ENCODE data around the gene PDXK. TPM values are rescaled to one million over a fixed set of nuclear protein-coding genes. Genes with fewer than 3 reads are reported as not detected.
A peak's percentile ranks its signal among the peaks of the same experiment; 100 is the strongest.

Gene PDXK
- total and polyA plus RNA-seq, 2 of the 13 experiments (the other 11 are each of a cell fraction or from before 2014, with no cell fraction given): 114 to 184 TPM

GRCh38 chr21:43771199-43771675, 52.3 kb downstream of the PDXK start:
- H3K79me2 ChIP-seq (ENCODE audit: insufficient read depth, low read length): peaks cover 12% of the 10 kb centered on the region
- H3K36me3 ChIP-seq (replicated peaks in 1 of 2; ENCODE audit: control insufficient read depth in 1 of 2, insufficient read depth in 2 of 2, low read length in 2 of 2): peaks cover 3 to 13% of the 10 kb centered on the region in 2 experiments; a peak in 3 of 5 replicates
- no peak overlapping the region for H3K4me2 ChIP-seq (ENCODE audit: low read depth, low read length)
- CTCF ChIA-PET (ENCODE audit: low intra/inter-chr PET ratio, low total read pairs): no interaction called here
- H4K20me1 ChIP-seq (ENCODE audit: insufficient read depth, low read length): no peaks in the 10 kb centered on the region
- no peaks in the 10 kb centered on the region for H3K27me3 ChIP-seq (ENCODE audit: control insufficient read depth in 1 of 2, insufficient read depth in 2 of 2, low read length in 2 of 2)
- intact Hi-C loops (cut with micrococcal nuclease; ENCODE audit: unreplicated experiment) (loop anchor here (10.0 kb wide), 1 partner anchor 66 kb away; no protein-coding TSS in a partner anchor), in situ Hi-C loops (cut with HindIII; ENCODE audit: extremely low pct_ligation_motif_present, low pct_unique_long_range_greater_than_20kb) (no loop called here)
- POLR2A ChIA-PET: interaction anchor here (1.1 kb wide), 1 partner anchor 42 kb away, joined by 3 read pairs; no protein-coding TSS in a partner anchor
- H3K9me3 ChIP-seq (ENCODE audit: low read length): no peaks in the 10 kb centered on the region
- no peak overlapping the region for H3K9ac ChIP-seq (ENCODE audit: insufficient read depth, low read depth, low read length)
- no peak overlapping the region for H2AFZ ChIP-seq (ENCODE audit: low read length)
- ATAC-seq (no peak), FAIRE-seq (no peak), DNase-seq (ENCODE audit: low spot score) (no peak)
- no peak overlapping the region for H3K4me3 ChIP-seq (replicated peaks in 1 of 3; ENCODE audit: insufficient read depth in 1 of 3, low read depth in 2 of 3, low read length in 3 of 3)
- BruUV-seq (replicated peaks): no TSS peak
- no peak overlapping the region for H3K27ac ChIP-seq (ENCODE audit: extremely low read length, insufficient read depth, low read length)
- TF ChIP-seq, protein P1, sequence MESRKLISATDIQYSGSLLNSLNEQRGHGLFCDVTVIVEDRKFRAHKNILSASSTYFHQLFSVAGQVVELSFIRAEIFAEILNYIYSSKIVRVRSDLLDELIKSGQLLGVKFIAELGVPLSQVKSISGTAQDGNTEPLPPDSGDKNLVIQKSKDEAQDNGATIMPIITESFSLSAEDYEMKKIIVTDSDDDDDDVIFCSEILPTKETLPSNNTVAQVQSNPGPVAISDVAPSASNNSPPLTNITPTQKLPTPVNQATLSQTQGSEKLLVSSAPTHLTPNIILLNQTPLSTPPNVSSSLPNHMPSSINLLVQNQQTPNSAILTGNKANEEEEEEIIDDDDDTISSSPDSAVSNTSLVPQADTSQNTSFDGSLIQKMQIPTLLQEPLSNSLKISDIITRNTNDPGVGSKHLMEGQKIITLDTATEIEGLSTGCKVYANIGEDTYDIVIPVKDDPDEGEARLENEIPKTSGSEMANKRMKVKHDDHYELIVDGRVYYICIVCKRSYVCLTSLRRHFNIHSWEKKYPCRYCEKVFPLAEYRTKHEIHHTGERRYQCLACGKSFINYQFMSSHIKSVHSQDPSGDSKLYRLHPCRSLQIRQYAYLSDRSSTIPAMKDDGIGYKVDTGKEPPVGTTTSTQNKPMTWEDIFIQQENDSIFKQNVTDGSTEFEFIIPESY (CRISPR knock-in tag; IDR thresholded peaks at IDR 0.05): peak; percentile 98
- no peak for TF ChIP-seq PLRG1 (conservative IDR thresholded peaks at IDR 0.05)
- H3K4me1 ChIP-seq (ENCODE audit: insufficient read depth, low read length): peaks cover 51% of the 10 kb centered on the region
- WGBS (ENCODE audit: low lambda C conversion rate): 57% methylated on average over 13 of the region's 13 CpGs

- ChIA-PET POLR2A (interaction anchor here (1.1 to 1.3 kb wide), 3 partner anchors 17 to 43 kb away, joined by 3 to 4 read pairs (median 4); no protein-coding TSS in a partner anchor), CTCF (ENCODE audit: low intra/inter-chr PET ratio, low total read pairs) (no interaction called here)
- intact Hi-C loops (cut with micrococcal nuclease; ENCODE audit: unreplicated experiment): loop anchor here (10.0 kb wide), 1 partner anchor 67 kb away; no protein-coding TSS in a partner anchor
- in situ Hi-C loops (cut with HindIII; ENCODE audit: extremely low pct_ligation_motif_present, low pct_unique_long_range_greater_than_20kb): no loop called here
- peaks cover 46% of the 10 kb centered on the region for H3K4me1 ChIP-seq (ENCODE audit: insufficient read depth, low read length)
- no peaks in the 10 kb centered on the region for H3K9me3 ChIP-seq (ENCODE audit: low read length)
- no peak overlapping the region for H3K27ac ChIP-seq (ENCODE audit: extremely low read length, insufficient read depth, low read length)
- no TSS peak for BruUV-seq (replicated peaks)
- no peak for DNase-seq (ENCODE audit: low spot score)
- H3K4me2 ChIP-seq (ENCODE audit: low read depth, low read length): no peak overlapping the region
- no peak overlapping the region for H3K4me3 ChIP-seq (replicated peaks in 1 of 3; ENCODE audit: insufficient read depth in 1 of 3, low read depth in 2 of 3, low read length in 3 of 3)
- peaks cover 3 to 13% of the 10 kb centered on the region in 2 experiments; a peak in 3 of 5 replicates for H3K36me3 ChIP-seq (replicated peaks in 1 of 2; ENCODE audit: control insufficient read depth in 1 of 2, insufficient read depth in 2 of 2, low read length in 2 of 2)
- H3K79me2 ChIP-seq (ENCODE audit: insufficient read depth, low read length): peaks cover 12% of the 10 kb centered on the region
- H3K27me3 ChIP-seq (ENCODE audit: control insufficient read depth in 1 of 2, insufficient read depth in 2 of 2, low read length in 2 of 2): no peaks in the 10 kb centered on the region
- ATAC-seq: no peak
- H3K9ac ChIP-seq (ENCODE audit: insufficient read depth, low read depth, low read length): no peak overlapping the region
- WGBS (ENCODE audit: low lambda C conversion rate): 97% methylated on average over 13 of the region's 13 CpGs
- no peak overlapping the region for H2AFZ ChIP-seq (ENCODE audit: low read length)
- TF ChIP-seq POLR2A (IDR thresholded peaks at IDR 0.05; ENCODE audit: insufficient read depth in 1 of 2, low read depth in 2 of 2, low read length in 2 of 2): 0 out of 4 replicates have a peak, but pooled peaks of 1 of the 2 experiments have one; percentile 4
- TF ChIP-seq ZNF598 (CRISPR knock-in tag; IDR thresholded peaks at IDR 0.05; ENCODE audit: borderline replicate concordance): no peak
- no peak for FAIRE-seq
- no peaks in the 10 kb centered on the region for H4K20me1 ChIP-seq (ENCODE audit: insufficient read depth, low read length)
These were observed 52.9 kb downstream of the PDXK start for GRCh38 chr21:43771698-43772424.

Measured in HepG2 (cell line).